Right kidney (tissue), 1 donor: Measurements from ENCODE around the gene EZR.
"Not testable (repeated sequence)": the region's sequence is repeated elsewhere in the genome, so short reads cannot be mapped to it uniquely, and the experiment has no call there.

Experiments
- DNase-seq: peaks from one replicate; pipeline ENCODE4 v3.0.0-alpha.2; 2016

Gene EZR

DNA sequence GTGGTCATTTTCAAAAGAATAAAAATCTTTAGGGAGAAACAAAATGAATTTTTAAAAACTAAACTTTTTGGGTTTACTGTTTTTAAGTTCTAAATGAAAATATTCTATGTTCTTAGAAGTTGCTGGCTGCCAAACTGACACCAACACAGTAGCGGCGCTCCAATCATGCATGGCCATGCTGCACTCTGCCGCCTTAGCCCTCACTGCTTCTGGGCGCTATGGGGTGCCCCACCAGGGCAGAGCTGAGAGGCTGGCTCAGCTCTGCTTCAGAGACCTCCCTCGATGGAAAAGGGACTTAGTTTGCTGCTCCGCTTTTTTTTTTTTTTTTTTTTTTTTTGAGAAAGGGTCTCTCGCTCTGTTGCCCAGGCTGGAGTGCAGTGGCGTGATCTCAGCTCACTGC lies 20.9 kb downstream of the EZR start:
- DNase-seq = no peak

DNA sequence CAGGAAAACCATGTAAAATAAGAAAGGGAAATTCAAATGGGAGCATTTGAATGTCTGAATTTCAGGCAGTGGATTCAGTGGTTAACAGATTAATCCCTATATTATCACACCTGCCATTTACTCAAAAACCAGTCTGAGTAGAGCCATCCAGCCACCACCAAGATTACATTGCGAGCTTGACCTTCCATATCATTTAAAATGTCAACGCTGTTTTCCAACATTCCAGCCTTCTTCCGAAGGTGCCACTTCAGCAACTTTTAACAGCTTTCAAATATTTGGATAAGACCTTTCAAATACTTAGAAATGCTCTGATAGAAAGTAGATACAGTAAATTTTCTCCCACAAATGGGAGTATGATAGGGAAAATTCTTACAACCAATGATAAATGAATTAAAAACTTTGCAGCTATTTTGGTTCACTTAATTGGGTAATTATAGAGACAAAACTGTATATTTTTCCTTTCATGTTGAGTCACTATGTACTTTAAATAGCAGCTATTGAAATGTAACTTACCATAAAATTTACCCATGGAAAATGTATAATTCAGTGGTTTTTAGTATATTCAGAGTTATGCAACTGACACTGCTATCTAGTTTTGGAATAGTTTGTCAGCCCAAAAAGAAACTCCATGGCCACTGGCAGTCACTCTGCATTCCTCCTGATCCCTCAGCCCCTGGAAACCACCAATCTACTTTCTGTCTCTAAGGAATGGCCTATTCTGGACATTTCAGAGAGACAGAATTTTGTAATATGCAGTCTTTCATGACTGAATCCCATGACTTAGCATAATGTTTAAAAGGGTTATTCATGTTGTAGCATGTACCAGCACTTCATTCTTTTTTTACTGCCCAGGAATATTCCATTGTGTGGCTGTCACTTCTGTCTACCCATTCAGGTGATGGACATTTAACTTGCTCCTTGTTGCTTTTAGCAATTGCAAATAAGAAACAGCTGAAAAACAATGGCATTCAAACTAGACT lies 21.5 kb downstream of the EZR start:
- DNase-seq = no peak

DNA sequence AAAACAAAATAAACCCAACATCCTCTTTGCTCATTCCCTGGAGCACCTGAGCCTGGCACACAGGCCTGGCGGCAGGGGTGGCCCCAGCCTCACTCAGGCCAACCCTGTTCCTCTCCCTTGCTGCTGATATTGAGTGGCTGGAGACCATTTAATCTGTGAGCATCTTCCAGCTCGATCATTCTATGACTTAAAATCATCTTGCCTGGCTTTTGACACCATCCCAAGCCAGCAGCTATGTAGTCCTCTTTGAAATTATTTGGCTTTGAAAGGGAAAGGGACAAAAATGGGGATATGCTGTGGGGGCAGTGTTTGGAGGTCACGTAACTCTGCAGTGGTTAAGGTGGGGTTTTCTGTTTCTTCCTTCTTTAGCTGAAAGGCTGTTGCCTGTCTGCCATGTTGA lies 22.8 kb downstream of the EZR start:
- no peak for DNase-seq

DNA sequence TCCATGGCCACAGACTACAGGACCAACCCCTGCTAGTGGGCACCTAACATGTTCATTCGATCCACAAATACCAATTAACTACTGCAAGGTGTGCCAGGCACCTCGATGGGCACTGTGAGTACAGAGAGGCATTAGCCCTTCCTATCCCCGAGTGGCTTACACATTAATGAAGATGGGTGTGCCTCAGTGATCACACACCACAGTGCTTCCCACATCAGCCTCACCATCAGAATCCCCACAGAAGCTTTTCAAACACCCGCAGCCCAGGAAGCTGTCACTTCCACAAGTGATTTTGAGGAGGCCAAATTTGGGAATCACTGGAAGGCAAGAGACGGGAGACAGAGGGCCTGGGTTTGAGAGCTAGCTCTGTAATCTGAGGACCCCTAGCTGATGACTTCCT lies 23.7 kb downstream of the EZR start:
- DNase-seq = no peak

DNA sequence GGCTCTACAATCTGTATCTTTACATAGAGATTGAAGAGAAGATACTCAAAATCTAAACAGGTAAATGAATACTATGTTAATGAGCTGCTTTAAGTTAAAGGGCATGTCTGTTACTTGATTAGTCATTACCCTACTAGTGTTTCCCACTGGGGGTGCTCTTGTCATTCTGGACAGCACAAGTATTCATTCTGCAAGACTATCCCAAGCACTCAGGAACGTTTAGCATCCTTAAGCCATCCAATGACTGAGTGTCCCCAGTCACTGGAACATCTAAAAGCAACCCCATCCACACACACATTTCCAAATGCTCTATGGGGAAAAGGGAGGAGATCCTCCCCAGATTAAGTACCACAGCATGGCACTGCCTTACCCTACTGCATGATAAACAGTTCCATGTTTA lies 25.7 kb downstream of the EZR start:
- no peak for DNase-seq

DNA sequence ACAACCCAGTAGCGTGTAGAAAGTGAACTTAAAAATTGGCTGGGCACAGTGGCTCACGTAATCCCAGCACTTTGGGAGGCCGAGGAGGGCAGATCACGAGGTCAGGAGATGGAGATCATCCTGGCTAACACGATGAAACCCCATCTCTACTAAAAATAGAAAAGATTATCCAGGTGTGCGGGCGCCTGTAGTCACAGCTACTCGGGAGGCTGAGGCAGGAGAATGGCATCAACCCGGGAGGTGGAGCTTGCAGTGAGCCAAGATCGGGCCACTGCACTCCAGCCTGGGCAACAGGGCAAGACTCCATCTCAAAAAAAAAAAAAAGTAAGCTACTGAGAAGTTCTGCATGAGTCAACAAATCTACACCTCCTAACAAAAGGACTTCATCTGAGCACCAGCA lies 26.7 kb downstream of the EZR start:
- DNase-seq = not testable (repeated sequence)

DNA sequence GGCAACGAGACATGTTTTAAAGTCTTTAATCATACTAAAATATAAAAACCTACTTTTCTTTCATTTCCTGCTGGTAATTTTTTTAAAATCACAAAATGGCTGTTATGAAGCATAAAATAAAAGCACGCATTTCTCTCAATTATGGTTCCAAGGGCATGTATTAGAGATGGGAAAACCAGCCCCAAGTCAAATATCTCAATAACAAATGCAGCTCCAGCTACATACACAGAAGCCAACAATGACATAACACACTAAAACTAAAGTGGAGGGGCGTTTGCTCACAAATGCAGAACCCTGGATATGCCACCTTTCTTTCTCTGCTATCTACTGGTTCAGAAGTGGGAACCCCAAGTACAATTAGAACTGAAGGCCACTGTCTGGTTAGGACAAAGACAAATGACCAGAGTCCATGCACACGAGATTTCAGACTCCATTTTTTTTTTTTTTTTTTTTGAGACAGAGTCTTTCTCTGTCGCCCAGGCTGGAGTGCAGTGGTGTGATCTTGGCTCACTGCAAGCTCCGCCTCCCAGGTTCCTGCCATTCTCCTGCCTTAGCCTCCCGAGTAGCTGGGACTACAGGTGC lies 27.8 kb downstream of the EZR start:
- DNase-seq = no peak

DNA sequence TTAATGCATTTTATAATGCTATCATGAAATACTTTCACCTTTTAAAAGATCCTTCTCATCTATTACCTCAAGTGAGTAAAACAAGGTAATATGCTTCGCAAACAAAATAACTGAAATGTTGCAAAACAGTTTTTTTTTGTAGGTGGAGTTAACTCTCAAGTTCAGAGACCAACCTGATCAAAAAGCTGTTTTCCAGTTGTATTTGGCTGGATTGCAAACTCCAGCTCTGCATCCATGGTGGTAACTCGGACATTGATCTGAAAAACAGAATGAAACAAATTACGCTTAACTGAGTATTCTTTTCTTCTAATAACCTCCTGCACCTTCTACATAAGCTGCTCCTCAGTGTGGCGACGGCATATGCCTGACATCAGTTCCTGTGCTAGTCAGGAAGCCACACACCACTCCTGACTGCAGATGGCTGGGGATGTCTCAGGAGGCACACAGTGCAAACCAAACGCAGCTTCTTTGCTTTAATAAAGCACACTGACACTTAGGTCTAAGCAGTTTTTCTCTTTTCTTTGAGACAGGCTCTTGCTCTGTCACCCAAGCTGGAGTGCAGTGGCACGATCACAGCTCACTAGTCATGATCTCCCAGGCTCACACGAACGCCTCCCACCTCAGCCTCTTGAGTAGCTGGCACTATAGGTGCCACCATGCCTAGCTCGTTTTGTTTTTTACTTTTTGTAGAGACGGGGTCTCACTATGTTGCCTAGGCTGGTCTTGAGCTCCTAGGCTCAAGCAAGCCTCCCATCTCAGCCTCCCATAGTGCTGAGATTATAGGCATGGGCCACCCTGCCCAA lies 29.9 kb downstream of the EZR start:
- DNase-seq = no peak

DNA sequence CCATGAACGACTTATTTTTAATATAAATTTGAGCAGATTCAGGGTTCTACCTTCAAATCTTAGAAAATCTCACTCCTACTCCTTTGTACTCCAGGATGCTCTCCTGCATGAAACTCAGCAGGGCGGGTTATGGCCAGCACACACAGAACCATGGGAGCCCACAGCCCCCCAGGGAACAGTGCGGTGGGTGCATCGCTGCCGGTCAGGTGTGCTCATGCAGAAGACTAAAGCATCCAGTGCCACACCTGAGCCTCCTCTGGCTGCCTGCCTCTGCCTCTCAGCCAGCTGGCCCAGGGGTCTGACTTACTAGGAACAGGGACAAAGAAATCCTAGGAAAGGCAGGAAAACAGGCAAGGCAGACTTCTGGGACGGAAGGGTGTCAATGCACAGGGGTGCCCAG lies 31.8 kb downstream of the EZR start:
- no peak for DNase-seq

DNA sequence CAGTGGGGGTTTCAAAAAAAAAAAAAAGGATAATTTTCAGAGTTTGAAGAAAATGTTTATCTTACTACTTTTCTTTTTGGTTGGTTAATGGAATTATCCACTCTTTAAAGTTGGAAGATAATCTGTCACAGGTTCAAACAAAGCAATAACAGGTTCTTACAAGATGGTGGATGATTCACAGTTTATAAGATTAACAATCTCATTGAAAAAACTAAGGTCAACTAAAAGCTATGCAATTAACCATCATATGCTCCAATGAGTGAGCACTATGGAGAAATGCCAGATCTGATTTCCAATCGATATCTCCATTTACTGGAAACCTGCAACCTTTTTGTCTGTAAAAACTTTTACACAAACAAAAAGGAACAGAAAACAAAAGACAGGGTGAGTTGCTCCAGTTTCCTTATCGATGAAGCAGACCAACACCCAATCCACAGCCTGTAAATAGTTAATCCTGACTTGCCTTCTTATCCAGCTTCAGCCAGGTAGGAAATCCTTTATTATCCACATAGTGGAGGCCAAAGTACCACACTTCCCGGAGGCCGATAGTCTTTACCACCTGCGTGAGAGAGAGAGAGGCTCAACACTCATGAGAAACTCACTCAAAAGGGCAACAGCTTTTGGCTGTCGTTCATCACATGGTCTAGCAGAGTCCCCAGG lies 32.4 kb downstream of the EZR start:
- DNase-seq = no peak

DNA sequence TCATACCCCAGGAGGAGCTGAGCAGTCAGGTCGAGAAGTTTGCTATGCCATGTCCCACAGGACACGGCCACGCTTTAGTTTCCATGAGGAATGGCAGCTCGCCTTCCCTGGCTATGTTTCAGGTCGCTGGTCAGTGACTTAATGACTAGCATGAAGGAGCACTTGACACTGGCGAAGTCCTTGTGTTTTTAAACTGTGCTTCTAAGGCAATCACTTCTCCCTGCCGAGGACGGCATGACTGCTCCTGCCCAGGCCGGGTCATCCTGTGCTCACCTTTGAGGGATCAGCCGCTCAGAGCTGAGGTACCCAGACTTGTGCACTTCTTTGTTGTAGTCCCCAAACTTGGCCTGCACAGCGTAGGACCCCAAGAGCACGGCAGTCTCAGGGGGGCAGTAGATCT lies 34.1 kb downstream of the EZR start:
- DNase-seq = no peak

DNA sequence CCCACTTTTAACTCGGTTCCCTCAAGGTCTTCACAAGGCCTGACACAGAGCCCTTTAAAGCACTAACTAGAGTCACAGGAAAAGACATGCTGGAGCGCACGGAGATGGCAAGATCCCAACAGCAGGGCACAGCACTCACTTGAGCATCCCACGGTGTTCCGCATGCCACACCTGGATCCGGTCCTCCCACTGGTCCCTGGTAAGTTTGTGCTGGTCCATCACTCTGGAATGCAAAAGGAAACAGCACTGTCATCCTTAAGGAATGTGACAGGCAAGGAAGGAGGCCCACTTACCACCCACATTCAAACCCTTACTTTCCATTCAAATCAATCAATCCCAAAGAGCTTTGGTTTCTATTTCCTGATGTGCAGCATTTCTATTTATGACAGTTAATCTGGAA lies 34.7 kb downstream of the EZR start:
- no peak for DNase-seq

DNA sequence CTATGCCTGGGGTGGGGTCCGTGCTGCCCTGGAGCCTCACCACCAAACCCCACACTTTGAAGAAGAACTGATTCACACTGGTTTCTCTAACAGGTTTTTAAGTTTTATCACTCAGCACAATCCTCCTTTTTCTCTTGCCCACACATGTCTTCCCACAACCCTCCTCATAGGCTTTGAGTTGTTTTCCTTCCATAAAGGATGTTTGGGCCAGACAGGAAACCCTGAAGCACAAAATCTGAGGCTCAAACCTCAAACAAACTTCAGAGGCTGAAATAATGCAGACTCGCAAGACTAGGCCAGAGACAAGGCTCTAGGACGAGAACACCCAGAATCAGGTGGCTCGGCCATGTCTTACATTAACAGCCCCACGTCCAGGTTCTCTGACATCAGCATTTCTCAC lies 35.3 kb downstream of the EZR start:
- no peak for DNase-seq

DNA sequence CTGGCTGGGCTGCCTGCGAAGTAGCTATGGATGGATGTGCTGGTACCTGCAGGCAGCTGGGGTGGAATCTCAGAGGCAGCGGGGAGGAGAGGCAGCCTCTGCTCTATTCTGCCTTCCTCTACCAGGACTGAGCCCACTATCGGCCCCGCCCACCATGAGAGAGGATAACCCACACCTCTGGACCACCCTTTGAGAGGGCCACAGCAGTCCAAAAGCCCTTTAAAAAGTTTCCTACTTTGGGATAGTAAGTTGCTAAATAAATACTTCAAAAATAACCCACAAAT lies 36.1 kb downstream of the EZR start:
- no peak for DNase-seq

DNA sequence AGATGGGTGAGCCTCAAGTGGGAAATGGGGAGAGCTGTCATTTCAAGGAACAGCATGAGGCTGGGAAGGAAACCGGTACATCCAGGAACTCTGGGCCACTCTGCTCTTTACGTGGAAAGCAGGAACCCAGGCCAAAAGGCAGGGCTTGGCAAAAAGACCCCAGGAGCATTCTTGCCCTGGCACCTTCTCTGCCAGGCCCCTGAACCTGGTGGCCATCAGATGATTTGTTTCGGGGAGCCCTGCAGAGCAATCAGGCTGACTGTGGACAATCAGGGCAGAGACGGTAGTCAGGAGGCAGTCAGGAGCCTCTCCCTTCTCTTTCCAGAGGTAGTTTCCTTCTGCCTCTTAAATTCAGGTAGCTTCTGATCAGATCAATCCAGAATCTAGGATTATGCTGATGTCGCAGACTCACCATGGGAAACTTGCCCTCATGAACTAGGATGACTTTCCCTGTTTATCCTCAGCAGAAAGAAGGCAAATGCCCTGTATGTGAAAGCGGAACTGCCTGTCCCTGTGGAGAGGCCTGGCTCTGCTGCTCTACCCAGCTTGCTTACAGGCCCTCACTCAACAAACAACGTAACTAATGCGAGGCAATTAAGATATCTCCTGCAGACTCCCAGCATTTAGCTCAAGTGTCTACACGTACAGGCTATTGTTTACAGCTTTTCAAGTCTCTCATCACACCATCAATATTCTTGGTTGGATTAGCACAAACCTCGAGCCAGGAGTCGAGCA lies 36.6 kb downstream of the EZR start:
- DNase-seq = no peak

DNA sequence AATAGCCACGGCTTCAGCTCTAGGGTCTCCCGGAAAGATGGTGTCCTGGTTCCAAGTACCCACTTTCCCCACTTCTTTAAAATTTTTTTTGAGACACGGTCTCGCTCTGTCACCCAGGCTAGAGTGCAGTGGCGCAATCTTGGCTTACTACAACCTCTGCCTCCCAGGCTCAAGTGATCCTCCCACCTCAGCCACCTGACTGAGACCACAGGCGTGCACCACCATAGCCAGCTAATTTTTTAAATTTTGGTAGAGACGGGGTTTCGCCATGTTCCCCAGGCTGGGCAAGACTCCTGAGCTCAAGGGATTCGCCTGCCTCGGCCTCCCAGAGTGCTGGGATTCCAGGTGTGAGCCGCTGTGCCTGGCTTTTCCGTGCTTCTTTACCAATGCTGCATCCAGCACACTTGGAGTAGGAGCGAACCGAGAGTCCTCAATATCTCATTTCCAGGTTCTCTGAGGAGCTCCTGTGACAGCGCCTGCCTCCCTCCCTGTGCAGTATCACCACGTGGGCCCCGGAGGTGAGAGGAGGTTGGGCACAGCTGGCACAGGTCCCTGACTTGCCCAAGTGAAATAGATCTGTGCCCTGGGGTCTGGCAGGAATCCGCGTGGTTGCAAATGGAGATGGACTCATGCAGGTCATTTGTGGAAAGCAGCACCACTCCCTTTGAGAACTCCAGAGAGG lies 37.3 kb downstream of the EZR start:
- no peak for DNase-seq

DNA sequence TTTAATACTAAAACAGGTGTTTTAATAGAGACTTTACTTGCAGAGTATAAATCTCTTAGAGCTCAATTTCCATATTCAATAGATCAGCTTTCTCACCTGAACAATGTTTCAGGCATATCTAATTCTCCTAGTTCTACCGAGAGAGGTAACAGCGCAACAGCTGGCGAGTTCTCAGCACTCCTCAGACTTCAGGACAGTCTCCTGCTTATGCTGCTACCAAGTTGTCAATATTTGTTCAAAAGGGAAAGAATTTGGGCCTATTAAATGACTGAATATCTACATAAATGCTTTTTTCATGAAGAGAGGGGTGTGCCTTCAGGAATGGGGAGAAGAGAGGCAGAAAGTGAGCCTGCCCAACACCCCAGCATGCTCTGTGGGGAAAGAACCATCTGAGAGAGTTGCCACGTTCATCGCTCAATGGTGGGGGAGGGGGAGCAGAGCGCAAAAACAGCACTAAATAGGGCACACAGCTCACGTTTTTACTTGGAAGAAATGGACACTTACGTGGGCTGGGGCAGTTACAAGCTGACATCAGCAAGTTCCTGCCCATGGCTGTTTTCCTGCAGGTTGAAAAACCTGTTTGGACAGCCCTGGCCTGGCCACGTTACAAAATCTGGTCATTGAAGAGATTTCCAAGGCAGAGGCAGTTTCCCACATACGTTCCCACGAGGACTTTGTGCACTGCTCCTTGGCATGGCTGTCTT lies 38.0 kb downstream of the EZR start:
- no peak for DNase-seq

DNA sequence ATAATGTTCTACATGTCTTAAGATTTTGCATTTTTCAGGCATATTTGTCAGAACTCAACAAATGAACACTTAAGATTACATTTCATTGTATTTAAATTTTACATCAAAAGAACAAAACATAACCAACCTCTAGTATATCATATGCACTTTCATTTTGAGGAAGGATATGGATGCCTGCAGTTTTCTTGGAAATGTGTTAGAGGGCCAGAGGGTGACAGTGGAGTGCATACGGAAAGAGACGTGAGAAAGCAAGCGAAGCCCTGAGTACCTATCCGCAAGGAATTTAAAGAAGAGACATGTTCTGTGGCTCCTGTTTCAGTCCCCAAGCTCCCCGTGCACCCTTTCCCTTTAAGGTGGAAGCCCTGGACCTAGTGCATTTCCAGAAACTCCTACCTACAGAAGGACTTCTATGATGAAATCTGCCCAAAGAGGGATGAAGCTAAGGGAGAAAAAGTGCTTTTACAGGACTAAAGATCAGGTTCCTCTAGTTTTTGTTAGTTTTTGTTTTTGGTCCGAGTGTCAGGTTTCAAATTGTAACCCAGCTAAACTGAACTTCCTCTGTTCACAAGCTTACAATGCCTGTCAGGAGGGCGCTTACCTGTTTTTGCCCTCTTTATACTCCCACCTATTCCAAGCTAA lies 38.8 kb downstream of the EZR start:
- no peak for DNase-seq

DNA sequence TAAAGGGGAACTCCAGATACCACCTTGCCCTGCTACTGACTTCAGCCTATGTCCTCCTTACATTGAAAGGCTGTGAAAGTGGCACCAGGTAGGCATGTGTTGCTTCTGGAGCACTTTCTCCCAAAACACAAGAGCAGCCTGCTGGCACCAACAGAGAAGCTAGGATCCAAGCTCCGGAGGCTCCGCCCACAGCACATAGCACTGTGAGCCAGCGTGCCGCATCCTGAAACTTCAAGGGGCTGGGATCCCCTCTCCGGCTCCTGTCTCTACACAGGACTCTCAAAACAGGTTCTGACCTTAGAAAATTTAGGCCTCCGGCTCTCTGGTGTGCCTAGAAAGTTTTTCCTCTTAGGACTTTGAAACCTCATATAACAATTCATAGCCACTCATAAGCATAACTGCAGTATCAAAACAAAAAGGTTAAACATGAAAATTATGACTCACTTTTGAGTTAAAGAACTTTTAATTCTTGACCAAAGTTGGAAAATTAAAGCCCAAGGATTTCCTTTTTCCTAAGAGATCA lies 41.1 kb downstream of the EZR start:
- no peak for DNase-seq

DNA sequence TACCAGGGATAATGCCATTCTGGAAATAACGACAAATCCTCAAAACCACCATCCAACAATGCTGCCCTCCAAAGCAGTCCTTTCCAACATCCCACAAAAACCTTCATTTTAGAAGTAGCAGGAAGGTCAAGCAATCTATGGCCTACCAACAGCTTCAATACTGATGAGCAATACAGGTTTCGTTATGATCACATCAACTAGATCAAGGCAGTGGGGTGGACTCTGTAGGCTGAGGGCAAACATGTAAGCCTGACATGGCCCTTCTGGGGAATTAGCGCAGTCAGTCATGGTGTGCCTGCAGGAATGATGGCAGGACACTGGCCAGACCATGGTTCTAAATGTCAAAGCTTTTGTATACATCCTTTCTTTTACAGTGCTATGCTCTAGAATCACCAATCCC lies 41.7 kb downstream of the EZR start:
- DNase-seq = no peak
